ENCODE results near the gene TIMMDC1. TPM values are rescaled to one million over a fixed set of nuclear protein-coding genes. Genes with fewer than 3 reads are reported as not detected.

Gene TIMMDC1
- total RNA-seq, 4 donors from 2014 or later: 43.9 to 76.1 (median 47.0) TPM

GRCh38 chr3:119508172-119508845 lies 10.0 kb downstream of the TIMMDC1 start:
- no peak for TF ChIP-seq CTCF (IDR thresholded peaks at IDR 0.05; ENCODE audit: low read depth)

- TF ChIP-seq CTCF (IDR thresholded peaks at IDR 0.05; ENCODE audit: low read depth): no peak
Measured at GRCh38 chr3:119510690-119511089, 12.3 kb downstream of the TIMMDC1 start.

GRCh38 chr3:119514637-119515036 lies 16.3 kb downstream of the TIMMDC1 start:
- no peak for TF ChIP-seq CTCF (IDR thresholded peaks at IDR 0.05; ENCODE audit: low read depth)

- no peak for TF ChIP-seq CTCF (IDR thresholded peaks at IDR 0.05; ENCODE audit: low read depth)
Measured at GRCh38 chr3:119517112-119517511, 18.8 kb downstream of the TIMMDC1 start.

- no peak for TF ChIP-seq CTCF (IDR thresholded peaks at IDR 0.05; ENCODE audit: low read depth)
Measured at GRCh38 chr3:119518026-119518425, 19.7 kb downstream of the TIMMDC1 start.

GRCh38 chr3:119524931-119525662 lies 26.8 kb downstream of the TIMMDC1 start:
- no peak for TF ChIP-seq CTCF (IDR thresholded peaks at IDR 0.05; ENCODE audit: low read depth)

- no peak for TF ChIP-seq CTCF (IDR thresholded peaks at IDR 0.05; ENCODE audit: low read depth)
Measured at GRCh38 chr3:119527714-119528113, 29.4 kb downstream of the TIMMDC1 start.
